HG03103 (cell line): ENCODE measurements around the gene VSIG1.
A peak's percentile ranks its signal among the peaks of the same experiment; 100 is the strongest.

Experiments
- ATAC-seq: cut with Tn5 transposase; IDR thresholded peaks from one replicate; pipeline ENCODE4 v1.9.1; 2021; ENCODE audit warnings: low read depth; ENCODE audit not compliant: unreplicated experiment

The VSIG1 gene

GRCh38 chrX:108059801-108060200, 14.9 kb downstream of the VSIG1 start:
- no peak for ATAC-seq

- ATAC-seq, result no peak
Measured at GRCh38 chrX:108064001-108064400, 19.1 kb downstream of the VSIG1 start.

- no peak for ATAC-seq
Measured at GRCh38 chrX:108064613-108065012, 19.7 kb downstream of the VSIG1 start.

- ATAC-seq, result no peak
Measured at GRCh38 chrX:108068121-108068520, 23.3 kb downstream of the VSIG1 start.

GRCh38 chrX:108070891-108071290, 26.0 kb downstream of the VSIG1 start:
- ATAC-seq, result no peak

- ATAC-seq, result no peak
Measured at GRCh38 chrX:108071578-108071977, 26.7 kb downstream of the VSIG1 start.

- no peak for ATAC-seq
Measured at GRCh38 chrX:108072746-108073145, 27.9 kb downstream of the VSIG1 start.

- no peak for ATAC-seq
Measured at GRCh38 chrX:108081110-108081509, 36.2 kb downstream of the VSIG1 start.

- ATAC-seq, result no peak
Measured at GRCh38 chrX:108087792-108088191, 42.9 kb downstream of the VSIG1 start.

- ATAC-seq, result no peak
Measured at GRCh38 chrX:108088511-108088910, 43.6 kb downstream of the VSIG1 start.

GRCh38 chrX:108090491-108091263, 45.8 kb downstream of the VSIG1 start:
- peak; percentile 1 for ATAC-seq

GRCh38 chrX:108091264-108091877, 46.5 kb downstream of the VSIG1 start, which contains the start of the genes ATG4A and PSMD10:
ATG4A (plus strand) TSS chrX:108091778; CDS start chrX:108091827, 49 bp downstream.
PSMD10 (minus strand) TSS chrX:108091542; CDS start chrX:108091520, 22 bp downstream.
- ATAC-seq, result peak; percentile 94

- peak; percentile 33 for ATAC-seq
Measured at GRCh38 chrX:108091878-108092291, 47.0 kb downstream of the VSIG1 start.

- ATAC-seq, result no peak
Measured at GRCh38 chrX:108097380-108097779, 52.5 kb downstream of the VSIG1 start.

- no peak for ATAC-seq
Measured at GRCh38 chrX:108105473-108105872, 60.6 kb downstream of the VSIG1 start.

- ATAC-seq, result no peak
Measured at GRCh38 chrX:108114541-108114940, 69.7 kb downstream of the VSIG1 start.

GRCh38 chrX:108117988-108118387, 73.1 kb downstream of the VSIG1 start:
- ATAC-seq, result no peak

- no peak for ATAC-seq
Measured at GRCh38 chrX:108121291-108121690, 76.4 kb downstream of the VSIG1 start.

- no peak for ATAC-seq
Measured at GRCh38 chrX:108122748-108123147, 77.9 kb downstream of the VSIG1 start.

GRCh38 chrX:108123591-108124366, 78.9 kb downstream of the VSIG1 start:
- ATAC-seq, result no peak

- no peak for ATAC-seq
Measured at GRCh38 chrX:108126661-108127060, 81.8 kb downstream of the VSIG1 start.
